ENCODE results near the gene RHOA.

RHOA gene

GRCh38 chr3:49388289-49388820, 23.4 kb downstream of the RHOA start:
- H3K4me3 ChIP-seq (ENCODE audit: low read length), result no peak overlapping the region
- no peaks in the 10 kb centered on the region for H3K27me3 ChIP-seq (ENCODE audit: insufficient read depth, low read length)
- H3K9ac ChIP-seq (ENCODE audit: low read depth, low read length), result no peak overlapping the region
- H3K36me3 ChIP-seq (ENCODE audit: insufficient read depth, low read length), result peaks cover 11% of the 10 kb centered on the region; the same call in 1 of the 2 replicates
- 98% methylated on average over 1 of the region's 1 CpG for WGBS
- H3K4me1 ChIP-seq (ENCODE audit: insufficient read depth, low read length), result no peaks in the 10 kb centered on the region
- H3K9me3 ChIP-seq (ENCODE audit: insufficient read depth, low read depth, low read length), result no peaks in the 10 kb centered on the region
- H3K27ac ChIP-seq (ENCODE audit: low read depth, low read length), result no peak overlapping the region

- H3K27me3 ChIP-seq (ENCODE audit: insufficient read depth, low read length), result no peaks in the 10 kb centered on the region
- H3K9ac ChIP-seq (ENCODE audit: low read depth, low read length), result no peak overlapping the region
- H3K9me3 ChIP-seq (ENCODE audit: insufficient read depth, low read depth, low read length), result no peaks in the 10 kb centered on the region
- H3K36me3 ChIP-seq (ENCODE audit: insufficient read depth, low read length), result peaks cover 11% of the 10 kb centered on the region; the same call in 1 of the 2 replicates
- no peaks in the 10 kb centered on the region for H3K4me1 ChIP-seq (ENCODE audit: insufficient read depth, low read length)
- H3K27ac ChIP-seq (ENCODE audit: low read depth, low read length), result no peak overlapping the region
- no peak overlapping the region for H3K4me3 ChIP-seq (ENCODE audit: low read length)
- 97% methylated on average over 1 of the region's 2 CpGs for WGBS
These were observed 24.1 kb downstream of the RHOA start for GRCh38 chr3:49387721-49388120.

- H3K27ac ChIP-seq (ENCODE audit: low read depth, low read length), result no peak overlapping the region
These were observed 25.6 kb downstream of the RHOA start for GRCh38 chr3:49386056-49386756.

DNA sequence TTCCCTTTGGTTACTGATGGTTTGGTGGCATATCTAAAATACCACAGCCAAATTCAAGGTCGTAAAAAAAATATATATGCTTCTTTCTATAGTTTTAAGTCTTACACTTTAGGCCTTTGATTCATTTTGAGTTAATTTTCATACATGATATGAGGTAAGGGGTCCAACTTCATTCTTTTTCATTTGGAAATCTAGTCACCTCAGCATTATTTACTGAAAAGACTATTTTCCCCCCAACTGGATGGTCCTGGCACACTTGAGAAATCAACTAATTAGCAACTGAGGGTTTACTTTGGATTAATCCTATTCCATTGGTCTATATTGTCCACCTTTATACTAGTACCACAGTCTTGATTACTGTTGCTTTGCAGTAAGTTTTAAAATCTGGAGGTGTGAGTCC, 26.2 kb downstream of the RHOA start:
- H3K4me3 ChIP-seq (ENCODE audit: low read length), result no peak overlapping the region
- H3K36me3 ChIP-seq (ENCODE audit: insufficient read depth, low read length), result peaks cover 9% of the 10 kb centered on the region; the same call in 1 of the 2 replicates
- no peaks in the 10 kb centered on the region for H3K4me1 ChIP-seq (ENCODE audit: insufficient read depth, low read length)
- no peaks in the 10 kb centered on the region for H3K9me3 ChIP-seq (ENCODE audit: insufficient read depth, low read depth, low read length)
- H3K9ac ChIP-seq (ENCODE audit: low read depth, low read length), result no peak overlapping the region
- H3K27ac ChIP-seq (ENCODE audit: low read depth, low read length), result no peak overlapping the region
- no CpG with 5 or more reads among the region's 1 CpG for WGBS
- H3K27me3 ChIP-seq (ENCODE audit: insufficient read depth, low read length), result no peaks in the 10 kb centered on the region

More at GRCh38 chr3:49386056-49386756, 25.6 kb downstream of the RHOA start:
- Histone ChIP-seq H3K4me1 (ENCODE audit: insufficient read depth, low read length) (no peaks in the 10 kb centered on the region), H3K9me3 (ENCODE audit: insufficient read depth, low read depth, low read length) (no peaks in the 10 kb centered on the region), H3K36me3 (ENCODE audit: insufficient read depth, low read length) (peaks cover 9% of the 10 kb centered on the region; the same call in 1 of the 2 replicates), H3K4me3 (ENCODE audit: low read length) (no peak overlapping the region), H3K9ac (ENCODE audit: low read depth, low read length) (no peak overlapping the region), H3K27me3 (ENCODE audit: insufficient read depth, low read length) (no peaks in the 10 kb centered on the region)
- 93% methylated on average over 11 of the region's 11 CpGs for WGBS

- no peak overlapping the region for H3K4me3 ChIP-seq (ENCODE audit: low read length)
- H3K36me3 ChIP-seq (ENCODE audit: insufficient read depth, low read length), result peaks cover 4% of the 10 kb centered on the region; the same call in 1 of the 2 replicates
- no peaks in the 10 kb centered on the region for H3K4me1 ChIP-seq (ENCODE audit: insufficient read depth, low read length)
- H3K27me3 ChIP-seq (ENCODE audit: insufficient read depth, low read length), result no peaks in the 10 kb centered on the region
- no peaks in the 10 kb centered on the region for H3K9me3 ChIP-seq (ENCODE audit: insufficient read depth, low read depth, low read length)
- H3K27ac ChIP-seq (ENCODE audit: low read depth, low read length), result no peak overlapping the region
- WGBS, result 87% methylated on average over 5 of the region's 5 CpGs
- no peak overlapping the region for H3K9ac ChIP-seq (ENCODE audit: low read depth, low read length)
These were observed 28.4 kb downstream of the RHOA start for GRCh38 chr3:49383387-49383786.

DNA sequence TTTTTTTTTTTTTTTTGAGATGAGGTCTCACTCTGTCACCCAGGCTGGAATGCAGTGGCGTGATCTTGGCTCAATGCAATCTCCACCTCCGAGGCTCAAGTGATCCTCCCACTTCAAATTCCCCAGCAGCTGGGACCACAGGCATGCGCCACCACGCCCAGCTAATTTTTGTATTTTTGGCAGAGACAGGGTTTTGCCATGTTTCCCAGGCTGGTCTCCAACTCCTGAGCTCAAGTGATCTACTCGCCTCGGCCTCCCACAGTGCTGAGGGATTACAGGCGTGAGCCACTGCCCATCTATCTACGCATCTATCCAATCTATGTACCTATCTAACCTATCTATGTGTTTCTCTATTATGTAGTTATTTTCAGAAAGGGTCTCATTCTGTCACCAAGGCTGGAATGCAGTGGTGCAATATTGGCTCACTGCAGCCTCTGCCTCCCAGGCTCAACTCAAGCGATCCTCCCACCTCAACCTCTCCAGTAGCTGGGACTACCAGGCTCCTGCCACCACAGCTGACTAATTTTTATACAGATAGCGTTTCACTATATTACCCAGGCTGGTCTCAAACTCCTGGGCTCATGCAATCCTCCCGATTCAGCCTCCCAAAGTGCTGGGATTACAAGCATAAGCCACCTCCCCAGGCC, 33.4 kb downstream of the RHOA start:
- H3K27me3 ChIP-seq (ENCODE audit: insufficient read depth, low read length), result no peaks in the 10 kb centered on the region
- H3K36me3 ChIP-seq (ENCODE audit: insufficient read depth, low read length), result peaks cover 25% of the 10 kb centered on the region
- H3K27ac ChIP-seq (ENCODE audit: low read depth, low read length), result no peak overlapping the region
- 89% methylated on average over 10 of the region's 11 CpGs for WGBS
- no peaks in the 10 kb centered on the region for H3K4me1 ChIP-seq (ENCODE audit: insufficient read depth, low read length)
- H3K4me3 ChIP-seq (ENCODE audit: low read length), result no peak overlapping the region
- no peaks in the 10 kb centered on the region for H3K9me3 ChIP-seq (ENCODE audit: insufficient read depth, low read depth, low read length)
- no peak overlapping the region for H3K9ac ChIP-seq (ENCODE audit: low read depth, low read length)

DNA sequence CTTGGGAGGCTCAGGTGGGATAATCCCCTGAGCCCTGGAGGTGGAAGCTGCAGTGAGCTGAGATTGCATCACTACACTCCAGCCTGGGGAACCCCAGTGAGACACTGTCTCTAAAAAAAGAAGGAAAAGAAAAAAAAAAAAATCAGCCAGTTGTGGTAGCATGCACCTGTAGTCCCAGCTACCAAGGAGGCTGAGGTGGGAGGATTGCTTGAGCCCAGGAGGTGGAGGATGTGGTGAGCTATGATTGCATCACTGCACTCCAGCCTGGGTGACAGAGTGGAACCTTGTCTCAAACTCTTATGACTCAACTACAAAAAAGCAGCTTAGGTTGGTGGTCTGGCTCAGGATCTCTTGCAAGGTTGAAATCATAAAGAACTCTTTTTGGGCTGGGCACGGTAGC, 34.3 kb downstream of the RHOA start:
- Histone ChIP-seq H3K27ac (ENCODE audit: low read depth, low read length) (no peak overlapping the region), H3K36me3 (ENCODE audit: insufficient read depth, low read length) (peaks cover 33% of the 10 kb centered on the region), H3K4me3 (ENCODE audit: low read length) (no peak overlapping the region), H3K9ac (ENCODE audit: low read depth, low read length) (no peak overlapping the region), H3K4me1 (ENCODE audit: insufficient read depth, low read length) (no peaks in the 10 kb centered on the region), H3K9me3 (ENCODE audit: insufficient read depth, low read depth, low read length) (no peaks in the 10 kb centered on the region), H3K27me3 (ENCODE audit: insufficient read depth, low read length) (no peaks in the 10 kb centered on the region)
- 100% methylated on average over 1 of the region's 1 CpG for WGBS

DNA sequence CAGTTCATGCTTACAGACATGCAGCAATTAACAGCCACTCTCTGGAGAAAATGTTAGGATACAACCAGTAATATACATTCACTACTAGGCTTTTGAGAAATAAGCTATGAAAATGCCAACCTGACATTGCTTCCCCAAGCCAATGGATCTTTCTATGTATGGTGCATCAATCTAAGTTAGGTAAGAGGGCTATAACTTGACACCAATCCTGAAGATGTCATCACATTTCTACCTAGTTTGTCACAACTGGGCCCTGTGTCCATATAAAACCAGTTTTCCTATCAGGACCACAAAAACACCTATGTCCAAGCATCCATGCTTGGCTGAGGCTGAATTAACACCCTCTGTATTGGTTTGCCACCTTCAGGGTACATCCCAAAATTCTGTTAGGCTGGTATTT, 39.8 kb downstream of the RHOA start:
- Histone ChIP-seq H3K9me3 (ENCODE audit: insufficient read depth, low read depth, low read length) (no peaks in the 10 kb centered on the region), H3K36me3 (ENCODE audit: insufficient read depth, low read length) (peaks cover 65% of the 10 kb centered on the region), H3K9ac (ENCODE audit: low read depth, low read length) (no peak overlapping the region), H3K4me1 (ENCODE audit: insufficient read depth, low read length) (no peaks in the 10 kb centered on the region), H3K4me3 (ENCODE audit: low read length) (no peak overlapping the region), H3K27me3 (ENCODE audit: insufficient read depth, low read length) (no peaks in the 10 kb centered on the region), H3K27ac (ENCODE audit: low read depth, low read length) (no peak overlapping the region)

DNA sequence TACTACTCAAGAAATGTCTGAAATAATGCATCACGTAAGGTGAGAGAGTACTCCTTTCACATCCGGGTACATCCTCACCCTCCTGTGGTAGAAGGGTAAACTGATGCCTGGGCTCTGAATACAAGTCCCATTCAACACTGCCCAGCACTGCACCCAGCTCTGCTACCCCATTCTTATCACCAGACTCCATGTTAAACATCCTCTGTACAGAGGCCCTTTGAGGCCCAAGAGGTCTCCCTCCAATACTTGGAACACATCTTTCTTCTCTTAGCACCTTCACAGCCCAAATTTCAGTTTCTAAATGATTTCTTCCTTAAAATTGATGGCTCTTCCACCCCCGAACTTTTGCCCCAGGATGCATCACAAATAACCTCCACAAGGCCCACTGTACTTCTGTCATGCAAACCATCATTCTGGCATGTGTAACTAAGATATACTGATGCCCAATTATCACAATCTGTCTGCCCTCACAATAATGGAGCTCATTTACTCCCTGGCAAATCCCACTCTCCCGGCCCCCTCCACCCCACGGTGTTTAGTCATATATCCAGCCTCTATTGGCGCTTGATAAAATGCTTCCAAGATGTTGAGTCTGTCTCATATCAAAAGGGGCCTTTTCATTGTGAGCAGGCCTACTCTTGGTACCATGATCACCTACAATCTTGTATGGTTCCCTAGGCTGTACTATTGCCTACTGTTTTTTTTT, 41.0 kb downstream of the RHOA start:
- Histone ChIP-seq H3K9me3 (ENCODE audit: insufficient read depth, low read depth, low read length) (no peaks in the 10 kb centered on the region), H3K9ac (ENCODE audit: low read depth, low read length) (no peak overlapping the region), H3K36me3 (ENCODE audit: insufficient read depth, low read length) (peaks cover 76% of the 10 kb centered on the region), H3K27me3 (ENCODE audit: insufficient read depth, low read length) (no peaks in the 10 kb centered on the region), H3K27ac (ENCODE audit: low read depth, low read length) (no peak overlapping the region), H3K4me3 (ENCODE audit: low read length) (no peak overlapping the region), H3K4me1 (ENCODE audit: insufficient read depth, low read length) (no peaks in the 10 kb centered on the region)
- 87% methylated on average over 6 of the region's 6 CpGs for WGBS

DNA sequence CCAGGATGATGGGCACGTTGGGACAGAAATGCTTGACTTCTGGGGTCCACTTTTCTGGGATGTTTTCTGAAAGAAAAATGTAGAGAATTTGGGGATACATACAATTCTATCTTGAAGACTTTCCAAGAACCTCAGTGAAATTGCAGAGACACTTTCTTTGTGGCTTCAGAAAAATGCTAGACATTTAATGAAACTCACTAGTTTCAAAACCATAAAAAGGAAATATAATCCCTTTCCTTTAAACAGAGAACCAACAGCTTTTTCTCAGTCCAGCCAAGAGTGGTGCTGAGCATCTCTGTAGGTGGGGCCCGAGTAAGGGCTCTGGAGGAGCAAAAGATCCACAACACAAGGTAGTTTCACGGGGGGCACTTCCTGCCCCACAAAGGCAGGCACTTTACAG, 49.2 kb downstream of the RHOA start:
- Histone ChIP-seq H3K4me1 (ENCODE audit: insufficient read depth, low read length) (peaks cover 16% of the 10 kb centered on the region), H3K27ac (ENCODE audit: low read depth, low read length) (no peak overlapping the region), H3K36me3 (ENCODE audit: insufficient read depth, low read length) (peaks cover 72% of the 10 kb centered on the region), H3K4me3 (ENCODE audit: low read length) (no peak overlapping the region), H3K9me3 (ENCODE audit: insufficient read depth, low read depth, low read length) (no peaks in the 10 kb centered on the region), H3K9ac (ENCODE audit: low read depth, low read length) (no peak overlapping the region), H3K27me3 (ENCODE audit: insufficient read depth, low read length) (no peaks in the 10 kb centered on the region)
- WGBS, result 94% methylated on average over 3 of the region's 3 CpGs

DNA sequence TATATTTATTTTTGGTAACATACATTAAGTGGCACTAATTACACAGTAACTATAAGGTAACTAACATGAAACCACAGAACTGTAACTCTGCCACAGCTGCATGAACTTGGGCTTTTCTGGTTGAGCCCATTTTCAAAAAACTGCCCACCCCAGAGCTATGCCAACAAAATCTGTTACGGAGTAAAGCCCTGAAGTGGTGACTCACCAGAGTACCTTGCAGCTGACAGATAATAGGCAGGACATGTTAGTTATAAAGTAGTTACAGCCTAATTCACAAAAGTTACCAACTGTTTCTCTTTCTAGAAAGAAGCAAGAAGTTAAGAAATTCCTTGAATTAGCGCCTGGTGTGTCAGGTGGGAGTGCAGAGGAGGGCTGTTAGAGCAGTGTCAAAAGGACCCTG, 52.2 kb downstream of the RHOA start:
- Histone ChIP-seq H3K4me1 (ENCODE audit: insufficient read depth, low read length) (peaks cover 16% of the 10 kb centered on the region), H3K9ac (ENCODE audit: low read depth, low read length) (no peak overlapping the region), H3K4me3 (ENCODE audit: low read length) (no peak overlapping the region), H3K36me3 (ENCODE audit: insufficient read depth, low read length) (peaks cover 63% of the 10 kb centered on the region), H3K27me3 (ENCODE audit: insufficient read depth, low read length) (no peaks in the 10 kb centered on the region), H3K27ac (ENCODE audit: low read depth, low read length) (no peak overlapping the region; the same call in 1 of the 2 replicates), H3K9me3 (ENCODE audit: insufficient read depth, low read depth, low read length) (no peaks in the 10 kb centered on the region)
- 99% methylated on average over 2 of the region's 2 CpGs for WGBS
